Transverse colon (tissue), 4 donors: ENCODE measurements around the gene LORICRIN. TPM values are rescaled to one million over a fixed set of nuclear protein-coding genes. Genes with fewer than 3 reads are reported as not detected.

Experiments
- DNase-seq: peaks from one replicate; pipeline ENCODE4 v3.0.0-alpha.2; 2019
- H3K27ac ChIP-seq, 4 donors: fragments of 200-600 bp; sonication (generic); 2 replicates each; pipeline ENCODE4 v1.5.1; 2016 to 2018; ENCODE audit warnings: inconsistent platforms in 4 of 4
- H3K27me3 ChIP-seq: fragments of 200-600 bp; sonication (generic); 2 replicates; pipeline ENCODE4 v1.5.1; 2017; ENCODE audit warnings: inconsistent platforms
- H3K36me3 ChIP-seq, 4 donors: fragments of 200-600 bp; sonication (generic); 2 replicates each; pipeline ENCODE4 v1.5.1; 2017 to 2019; ENCODE audit warnings: inconsistent platforms in 4 of 4
- H3K4me1 ChIP-seq, 4 donors: fragments of 200-600 bp; sonication (generic); 2 replicates each; pipeline ENCODE4 v1.5.1; 2017 to 2020; ENCODE audit warnings: inconsistent platforms in 4 of 4
- H3K4me3 ChIP-seq, 4 donors: fragments of 200-600 bp; sonication (generic); 1 replicate in 1 of 4; 2 replicates in 3 of 4; pipeline versions ENCODE4 v1.5.1 to v1.6.1; 2017 to 2019; ENCODE audit warnings: inconsistent platforms in 4 of 4
- H3K9me3 ChIP-seq, 2 donors: fragments of 200-600 bp; sonication (generic); 2 replicates each; pipeline ENCODE4 v1.5.1; 2017 to 2019; ENCODE audit warnings: inconsistent platforms in 2 of 2
- EP300 ChIP-seq: sonication (generic); formaldehyde crosslinking; IDR thresholded peaks from one replicate; pipeline ENCODE4 v1.6.1; 2017; ENCODE audit warnings: antibody characterized with exemption, low read depth
- POLR2A ChIP-seq: fragments of 450-650 bp; IDR thresholded peaks from one replicate; pipeline ENCODE4 v1.6.1; 2016; ENCODE audit warnings: antibody characterized with exemption, mild to moderate bottlenecking, moderate library complexity
- POLR2AphosphoS5 ChIP-seq, 3 donors: sonication (generic); formaldehyde crosslinking; IDR thresholded peaks; one replicate each; pipeline ENCODE4 v1.6.1; 2016; ENCODE audit warnings: antibody characterized with exemption in 3 of 3
- WGBS, 2 donors: methylation state at CpG; one replicate each; pipeline ENCODE4 v1.1.5; 2018; ENCODE audit warnings: low coverage in 1 of 2; 5-methylcytosine and 5-hydroxymethylcytosine counted together
- in situ Hi-C, 4 donors: fragments of 200-750 bp; cut with MboI; loops; one replicate each; pipeline versions ENCODE4 v1.15.0 to v1.15.1; 2017; ENCODE audit warnings: low sequenced_read_pairs in 3 of 4, low pct_ligation_motif_present in 1 of 4, low pct_unique_long_range_greater_than_20kb in 1 of 4
- intact Hi-C: fragments of 100-400 bp; cut with DNase I; formaldehyde crosslinking; loops from one replicate; pipeline ENCODE4 v1.15.1; 2023; ENCODE audit warnings: low total_unique reads
- total RNA-seq, 4 donors: library from RNA; depleted of rRNA; stranded (reverse); fragments of >200 nt; gene quantifications; one replicate each; pipeline ENCODE4 v1.1.0, GENCODE V29; 2016
- TF ChIP-seq, protein P1 (sequence below), 5 experiments: fragments of 200-600 bp in 3 of 5; fragments of 450-650 bp in 2 of 5; sonication (generic) in 3 of 5; IDR thresholded peaks; 1 replicate in 2 of 5; 2 replicates in 3 of 5; pipeline ENCODE4 v1.5.1; 2016 to 2017; ENCODE audit warnings: antibody characterized with exemption in 5 of 5, inconsistent platforms in 3 of 5, mild to moderate bottlenecking in 2 of 5, moderate library complexity in 1 of 5

Gene LORICRIN
- total RNA-seq, 4 donors from 2014 or later: not detected

DNA sequence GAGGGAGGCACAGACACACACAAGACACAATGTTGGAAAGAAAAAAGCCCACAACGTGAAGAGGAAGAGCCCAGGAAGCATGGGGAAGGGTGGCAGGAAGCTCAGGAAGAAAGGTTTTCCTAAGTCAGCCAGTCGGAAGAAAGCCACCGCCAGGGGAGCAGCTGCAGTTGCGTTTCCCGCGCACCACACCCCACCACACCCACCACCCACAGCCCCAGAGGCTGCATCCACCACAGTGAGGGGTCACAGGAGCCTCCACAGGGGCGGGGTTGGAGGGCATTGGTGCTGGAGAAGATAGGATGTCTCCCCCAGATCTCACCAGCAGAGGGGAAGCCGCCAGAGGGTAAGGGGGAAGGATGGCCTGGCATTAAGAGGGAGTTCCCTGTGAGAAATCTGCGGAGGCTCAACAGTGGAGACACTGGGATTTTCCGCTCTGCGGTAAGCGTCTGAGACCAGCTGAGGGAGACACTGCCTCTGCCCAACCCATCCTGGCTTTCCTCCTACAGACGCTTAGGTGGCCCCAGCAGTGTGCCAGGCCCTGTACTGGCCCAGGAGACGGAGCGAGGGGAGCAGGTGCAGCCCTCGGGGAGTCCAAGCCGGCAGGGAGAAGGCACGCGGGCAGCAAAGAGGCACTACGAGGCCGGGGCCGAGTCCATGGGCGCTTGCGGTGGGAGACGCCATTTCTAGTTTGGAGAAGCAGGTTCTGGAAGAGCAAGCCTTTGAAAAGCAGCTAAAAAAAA is 33.4 kb downstream of the LORICRIN start:
- Histone ChIP-seq H3K27me3 (peaks cover 4% of the 10 kb centered on the region), H3K27ac (no peak overlapping the region), H3K4me3 (no peak overlapping the region), H3K36me3 (no peaks in the 10 kb centered on the region), H3K4me1 (no peaks in the 10 kb centered on the region), H3K9me3 (no peaks in the 10 kb centered on the region)
- no peak for DNase-seq
- 70 to 71% methylated on average over 2 to 25 of the region's 25 CpGs for WGBS, 2 donors
- in situ Hi-C loops (no loop called here), intact Hi-C loops (no loop called here)
- TF ChIP-seq POLR2A (no peak), EP300 (no peak), POLR2AphosphoS5 (IDR thresholded peaks at IDR 0.05) (no peak)
- TF ChIP-seq, protein P1, sequence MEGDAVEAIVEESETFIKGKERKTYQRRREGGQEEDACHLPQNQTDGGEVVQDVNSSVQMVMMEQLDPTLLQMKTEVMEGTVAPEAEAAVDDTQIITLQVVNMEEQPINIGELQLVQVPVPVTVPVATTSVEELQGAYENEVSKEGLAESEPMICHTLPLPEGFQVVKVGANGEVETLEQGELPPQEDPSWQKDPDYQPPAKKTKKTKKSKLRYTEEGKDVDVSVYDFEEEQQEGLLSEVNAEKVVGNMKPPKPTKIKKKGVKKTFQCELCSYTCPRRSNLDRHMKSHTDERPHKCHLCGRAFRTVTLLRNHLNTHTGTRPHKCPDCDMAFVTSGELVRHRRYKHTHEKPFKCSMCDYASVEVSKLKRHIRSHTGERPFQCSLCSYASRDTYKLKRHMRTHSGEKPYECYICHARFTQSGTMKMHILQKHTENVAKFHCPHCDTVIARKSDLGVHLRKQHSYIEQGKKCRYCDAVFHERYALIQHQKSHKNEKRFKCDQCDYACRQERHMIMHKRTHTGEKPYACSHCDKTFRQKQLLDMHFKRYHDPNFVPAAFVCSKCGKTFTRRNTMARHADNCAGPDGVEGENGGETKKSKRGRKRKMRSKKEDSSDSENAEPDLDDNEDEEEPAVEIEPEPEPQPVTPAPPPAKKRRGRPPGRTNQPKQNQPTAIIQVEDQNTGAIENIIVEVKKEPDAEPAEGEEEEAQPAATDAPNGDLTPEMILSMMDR (IDR thresholded peaks at IDR 0.05): no peak

DNA sequence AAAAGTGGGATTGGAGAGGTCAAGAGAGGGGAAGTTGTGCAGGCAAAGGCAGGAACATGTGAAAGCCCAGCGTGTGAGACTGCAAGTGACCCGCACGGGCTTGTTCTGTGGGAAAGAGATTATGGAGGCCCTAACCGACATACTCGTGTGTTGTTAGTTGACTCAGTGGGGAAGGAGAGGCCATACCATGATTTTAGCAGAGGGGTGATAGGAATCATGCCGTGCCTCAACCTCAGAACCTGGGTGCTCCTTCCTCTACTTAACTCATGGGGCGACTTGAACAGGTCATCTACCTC is 33.9 kb downstream of the LORICRIN start:
- Histone ChIP-seq H3K4me3 (no peak overlapping the region), H3K36me3 (no peaks in the 10 kb centered on the region), H3K27ac (no peak overlapping the region), H3K4me1 (no peaks in the 10 kb centered on the region), H3K27me3 (peaks cover 4% of the 10 kb centered on the region), H3K9me3 (no peaks in the 10 kb centered on the region)
- in situ Hi-C loops (no loop called here), intact Hi-C loops (no loop called here)
- no peak for TF ChIP-seq POLR2AphosphoS5 (IDR thresholded peaks at IDR 0.05)
- no peak for TF ChIP-seq EP300
- TF ChIP-seq POLR2A: no peak
- TF ChIP-seq, protein P1 (IDR thresholded peaks at IDR 0.05): no peak
- 85 to 100% methylated on average over 1 to 7 of the region's 7 CpGs for WGBS, 2 donors
- DNase-seq: no peak

DNA sequence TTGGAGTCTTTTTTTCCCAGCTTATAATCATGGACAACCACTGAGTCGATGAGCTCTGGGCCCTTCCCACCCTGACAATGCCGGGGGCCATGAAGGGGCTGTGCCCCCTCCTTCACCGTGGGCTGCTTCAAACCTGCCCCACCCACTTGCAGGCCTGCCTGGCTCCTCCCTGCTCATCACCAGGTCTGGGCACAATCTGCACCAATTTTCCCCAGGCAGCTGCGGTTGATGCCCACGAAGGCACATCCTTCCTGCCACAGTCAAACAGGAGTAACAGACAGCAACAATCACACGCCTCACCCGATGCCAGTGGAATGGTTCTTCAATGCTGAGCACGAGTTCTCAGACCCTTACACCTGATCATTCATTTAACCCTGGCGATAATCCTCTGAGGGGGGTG is 34.4 kb downstream of the LORICRIN start:
- peaks cover 4% of the 10 kb centered on the region for H3K27me3 ChIP-seq
- H3K9me3 ChIP-seq: no peaks in the 10 kb centered on the region
- H3K36me3 ChIP-seq: no peaks in the 10 kb centered on the region
- H3K4me1 ChIP-seq: no peaks in the 10 kb centered on the region
- DNase-seq: no peak
- in situ Hi-C loops: no loop called here
- TF ChIP-seq POLR2AphosphoS5 (IDR thresholded peaks at IDR 0.05): no peak
- TF ChIP-seq POLR2A: no peak
- no peak for TF ChIP-seq EP300
- TF ChIP-seq, protein P1 (IDR thresholded peaks at IDR 0.05): no peak
- intact Hi-C loops: no loop called here
- 66% methylated on average over 9 of the region's 9 CpGs; no CpG with 5 or more reads in 1 of the 2 donors for WGBS, 2 donors
- H3K27ac ChIP-seq: no peak overlapping the region
- no peak overlapping the region for H3K4me3 ChIP-seq

DNA sequence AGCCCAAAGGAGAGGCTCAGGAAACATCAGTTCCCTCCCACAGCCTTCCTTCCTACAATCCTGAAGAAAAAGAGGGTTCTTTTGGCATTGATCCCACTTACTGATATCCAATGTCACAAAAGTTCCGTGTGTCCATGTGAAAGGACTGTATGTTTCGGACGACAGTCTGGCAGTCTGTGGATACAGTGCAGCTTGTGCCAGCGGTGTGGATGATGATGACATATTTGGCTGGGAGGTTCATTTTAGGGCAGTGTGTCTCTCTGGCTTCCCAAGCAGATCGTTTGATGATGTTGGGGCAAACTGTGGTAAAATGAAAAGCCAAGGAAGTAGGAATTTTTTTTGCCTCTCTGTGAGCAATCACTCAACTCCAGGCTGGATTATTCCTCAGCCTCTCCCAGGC is 42.8 kb downstream of the LORICRIN start:
- intact Hi-C loops: no loop called here
- H3K4me3 ChIP-seq: no peak overlapping the region
- no peak overlapping the region for H3K27ac ChIP-seq
- no peak for DNase-seq
- no peaks in the 10 kb centered on the region for H3K36me3 ChIP-seq
- in situ Hi-C loops: no loop called here
- 43 to 69% methylated on average over 2 to 5 of the region's 5 CpGs for WGBS, 2 donors
- no peaks in the 10 kb centered on the region for H3K27me3 ChIP-seq
- no peaks in the 10 kb centered on the region for H3K9me3 ChIP-seq
- TF ChIP-seq POLR2AphosphoS5 (IDR thresholded peaks at IDR 0.05): no peak
- TF ChIP-seq, protein P1 (IDR thresholded peaks at IDR 0.05): no peak
- TF ChIP-seq EP300: no peak
- TF ChIP-seq POLR2A: no peak
- no peaks in the 10 kb centered on the region for H3K4me1 ChIP-seq
